HTR-8/SVneo (cell line): ENCODE results near the gene RYR3.

Experiments used
- DNase-seq: peaks from one replicate; pipeline ENCODE4 v3.0.0; 2011; ENCODE audit warnings: low spot score, mixed read lengths; ENCODE audit not compliant: insufficient read length
- FAIRE-seq: peaks from 2 replicates; lab custom pipeline; 2011; peaks lifted over from hg19 to GRCh38; lab: Jason Lieb, UNC

RYR3 gene

GRCh38 chr15:33440900-33441299 is 130.1 kb downstream of the RYR3 start:
- DNase-seq (no peak), FAIRE-seq (no peak)

- no peak for FAIRE-seq
- no peak for DNase-seq
These were observed 131.7 kb downstream of the RYR3 start for GRCh38 chr15:33442449-33442848.

GRCh38 chr15:33443708-33444107 is 132.9 kb downstream of the RYR3 start:
- FAIRE-seq (no peak), DNase-seq (no peak)

- FAIRE-seq (no peak), DNase-seq (no peak)
These were observed 135.2 kb downstream of the RYR3 start for GRCh38 chr15:33445984-33446383.

- no peak for FAIRE-seq
- DNase-seq, result no peak
These were observed 137.4 kb downstream of the RYR3 start for GRCh38 chr15:33448151-33448550.

- FAIRE-seq (no peak), DNase-seq (no peak)
These were observed 138.3 kb downstream of the RYR3 start for GRCh38 chr15:33448961-33449606.

GRCh38 chr15:33449810-33450209 is 139.0 kb downstream of the RYR3 start:
- no peak for FAIRE-seq
- no peak for DNase-seq

- FAIRE-seq (no peak), DNase-seq (no peak)
These were observed 140.6 kb downstream of the RYR3 start for GRCh38 chr15:33451385-33451784.

GRCh38 chr15:33453761-33454160 is 143.0 kb downstream of the RYR3 start:
- FAIRE-seq (no peak), DNase-seq (no peak)

GRCh38 chr15:33454346-33454745 is 143.6 kb downstream of the RYR3 start:
- DNase-seq (no peak), FAIRE-seq (no peak)

GRCh38 chr15:33454996-33455395 is 144.2 kb downstream of the RYR3 start:
- FAIRE-seq, result no peak
- DNase-seq, result no peak

GRCh38 chr15:33458421-33458820 is 147.7 kb downstream of the RYR3 start:
- no peak for FAIRE-seq

GRCh38 chr15:33460166-33460805 is 149.5 kb downstream of the RYR3 start:
- DNase-seq (no peak), FAIRE-seq (no peak)

More at GRCh38 chr15:33458421-33458820, 147.7 kb downstream of the RYR3 start:
- DNase-seq, result no peak

- no peak for FAIRE-seq
- no peak for DNase-seq
These were observed 150.9 kb downstream of the RYR3 start for GRCh38 chr15:33461671-33462070.

GRCh38 chr15:33467146-33467815 is 156.5 kb downstream of the RYR3 start:
- FAIRE-seq (no peak), DNase-seq (no peak)

- DNase-seq (no peak), FAIRE-seq (no peak)
These were observed 157.0 kb downstream of the RYR3 start for GRCh38 chr15:33467816-33468163.

GRCh38 chr15:33468740-33469139 is 158.0 kb downstream of the RYR3 start:
- DNase-seq (no peak), FAIRE-seq (no peak)

- no peak for DNase-seq
- FAIRE-seq, result no peak
These were observed 162.2 kb downstream of the RYR3 start for GRCh38 chr15:33473005-33473404.

- DNase-seq (no peak), FAIRE-seq (no peak)
These were observed 162.9 kb downstream of the RYR3 start for GRCh38 chr15:33473714-33474113.

GRCh38 chr15:33476076-33476475 is 165.3 kb downstream of the RYR3 start:
- DNase-seq, result no peak
- FAIRE-seq, result no peak

GRCh38 chr15:33476908-33477307 is 166.1 kb downstream of the RYR3 start:
- no peak for FAIRE-seq
- DNase-seq, result no peak

- DNase-seq, result no peak
- FAIRE-seq, result no peak
These were observed 178.6 kb downstream of the RYR3 start for GRCh38 chr15:33489335-33489734.
